ENCODE measurements around the gene ZNF521.

Gene ZNF521

DNA sequence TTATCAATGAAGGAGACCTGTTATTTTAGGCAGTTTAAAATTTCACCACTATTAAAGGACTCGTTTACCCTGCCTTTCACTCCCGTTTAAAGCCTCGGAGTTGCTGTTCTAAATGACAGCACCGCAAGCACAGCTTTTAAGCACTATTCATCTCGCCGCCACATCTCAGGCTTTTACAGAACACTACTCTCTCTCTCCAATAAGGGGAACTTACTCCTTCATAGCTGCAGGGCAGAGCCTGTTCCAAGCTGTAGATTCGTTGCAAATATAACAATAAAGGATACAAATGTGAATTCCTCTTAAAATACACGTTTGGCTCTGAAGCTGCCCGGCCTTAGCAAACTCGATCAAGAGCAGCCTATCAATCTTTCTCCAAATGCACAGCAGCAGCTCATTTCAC is 271.8 kb downstream of the ZNF521 start:
- in situ Hi-C loops (cut with MboI; ENCODE audit: low sequenced_read_pairs) = no loop called here

DNA sequence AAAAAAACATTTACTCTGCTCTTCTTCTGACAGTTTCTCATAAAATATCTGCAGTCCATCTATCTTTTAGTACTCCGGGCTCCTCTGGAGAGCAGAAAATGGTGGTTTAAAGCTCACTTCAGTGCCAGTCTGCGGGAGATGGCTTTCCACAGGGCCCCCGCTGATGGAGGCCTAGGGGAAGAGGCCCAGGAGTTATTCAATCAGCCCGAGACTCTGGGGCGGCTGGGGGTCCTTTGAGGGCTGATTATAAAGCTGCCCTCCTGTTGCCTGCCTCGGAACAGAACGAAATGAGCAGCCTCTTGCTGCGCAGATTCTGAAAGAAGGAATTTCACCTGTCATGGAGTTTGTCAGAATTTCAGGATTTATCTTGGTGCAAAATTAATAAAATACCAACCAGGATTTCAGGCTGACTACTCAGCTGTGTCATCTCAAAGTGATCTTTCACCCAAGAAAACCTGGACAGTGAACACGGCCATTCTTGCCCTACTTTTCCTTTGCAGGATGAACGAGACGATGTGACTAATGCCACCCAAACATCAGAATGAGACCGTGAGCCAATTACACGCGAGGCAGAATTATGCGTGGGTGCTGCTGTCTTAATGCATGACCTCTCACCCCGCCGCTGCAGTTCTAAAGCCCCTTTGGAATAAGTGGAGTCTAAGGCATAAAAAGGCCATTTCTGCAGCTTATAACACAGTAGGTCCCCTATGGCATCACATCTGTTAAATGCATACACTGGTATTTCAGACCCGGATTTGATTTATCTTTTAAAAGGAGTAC is 273.8 kb downstream of the ZNF521 start:
- in situ Hi-C loops (cut with MboI; ENCODE audit: low sequenced_read_pairs) = no loop called here

DNA sequence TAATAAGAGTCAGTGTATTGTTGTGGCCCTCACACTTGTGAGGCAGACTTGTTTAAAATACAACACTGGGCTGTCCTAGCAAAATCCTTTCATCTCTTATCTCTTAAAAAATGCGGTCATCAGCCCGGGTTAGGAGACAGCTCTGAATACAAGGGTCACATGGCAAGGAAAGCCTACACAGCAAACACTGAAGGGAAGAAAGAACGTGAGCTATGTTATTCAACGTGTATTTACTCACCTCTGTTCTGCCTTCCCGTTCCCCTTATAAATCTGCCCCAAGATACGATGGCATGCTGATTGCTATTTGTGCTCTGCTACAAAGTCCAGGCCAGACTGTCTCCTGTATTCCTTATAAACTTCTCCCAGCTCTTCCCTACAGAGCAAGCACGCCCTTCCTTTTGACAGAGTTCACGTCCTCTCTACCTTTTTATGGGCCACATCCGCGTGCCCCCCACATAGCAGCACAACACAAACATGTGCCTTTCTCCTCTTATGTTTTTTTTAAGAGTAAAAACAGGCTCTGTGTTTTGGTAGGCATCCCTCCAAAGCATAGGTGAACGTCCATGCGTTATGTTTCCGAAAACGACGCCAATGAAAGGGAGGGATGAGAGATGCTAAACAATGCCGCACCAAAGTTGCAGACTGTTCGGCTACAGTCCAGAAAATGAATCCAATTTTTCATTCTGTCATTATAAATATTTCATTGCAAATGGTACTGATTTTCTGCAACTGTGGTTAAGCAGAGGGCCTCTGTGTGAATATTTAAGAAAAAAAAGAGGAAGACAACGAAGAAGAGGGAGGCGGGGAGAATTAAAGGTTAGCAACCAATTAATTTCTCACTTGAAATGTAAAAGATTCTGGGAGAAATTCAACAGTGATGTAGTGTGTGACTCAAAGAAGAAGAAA is 274.7 kb downstream of the ZNF521 start:
- in situ Hi-C loops (cut with MboI; ENCODE audit: low sequenced_read_pairs) = no loop called here

DNA sequence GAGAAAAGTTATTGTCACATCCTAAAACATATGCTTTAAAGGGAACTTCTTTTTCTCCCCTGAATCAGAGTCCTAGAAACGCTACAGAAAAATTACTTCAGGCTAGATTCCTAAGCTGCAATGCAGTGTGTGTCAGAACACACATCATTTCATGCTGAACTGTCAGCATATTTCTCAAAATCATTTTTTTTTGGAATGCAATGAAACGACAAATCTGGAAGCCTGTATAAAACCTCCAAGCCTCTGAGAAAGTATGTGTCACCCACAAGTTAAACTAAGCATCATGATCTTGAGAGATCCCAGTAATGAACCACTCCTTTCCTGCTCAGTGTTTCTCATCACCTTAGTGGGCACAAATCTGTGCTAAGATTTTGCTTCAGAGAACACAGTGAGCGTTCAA is 276.2 kb downstream of the ZNF521 start:
- in situ Hi-C loops (cut with MboI; ENCODE audit: low sequenced_read_pairs) = no loop called here

DNA sequence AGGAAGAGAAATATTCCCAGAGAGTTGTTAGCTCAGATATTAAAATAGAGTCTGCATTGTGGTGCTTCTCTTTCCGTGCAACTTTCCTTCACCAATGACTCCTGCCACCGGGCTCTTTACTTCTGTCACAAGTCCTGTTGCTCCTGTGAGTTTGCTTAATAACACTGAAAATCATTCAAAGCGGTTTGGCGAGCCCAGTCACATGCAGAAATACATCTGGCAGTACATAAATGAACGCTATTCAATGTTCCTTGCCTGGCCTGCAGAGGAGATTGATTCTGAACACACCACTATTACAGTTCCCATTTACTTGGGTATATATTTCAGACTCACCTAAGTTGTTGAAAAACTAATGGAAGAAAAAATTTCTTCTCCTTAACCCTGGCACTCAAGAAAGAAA is 276.6 kb downstream of the ZNF521 start:
- in situ Hi-C loops (cut with MboI; ENCODE audit: low sequenced_read_pairs) = no loop called here

DNA sequence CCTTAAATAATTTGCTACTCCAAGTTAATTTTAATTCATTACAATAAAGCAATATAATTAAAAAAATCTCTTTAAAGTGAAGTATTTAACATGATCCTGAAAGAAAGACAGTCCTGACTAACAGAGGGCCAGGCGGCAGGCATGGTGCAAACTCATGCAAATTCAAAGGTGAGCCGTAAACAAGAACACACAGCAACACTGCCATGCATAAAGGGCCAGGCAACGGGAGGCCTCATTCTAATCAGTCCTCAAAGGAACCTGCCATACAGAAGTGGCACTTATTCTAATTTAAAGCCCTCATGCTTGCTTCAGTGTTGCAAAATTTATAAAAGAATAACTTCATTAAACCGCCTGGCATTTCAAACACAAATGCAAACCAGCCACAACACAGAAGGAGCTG is 277.0 kb downstream of the ZNF521 start:
- in situ Hi-C loops (cut with MboI; ENCODE audit: low sequenced_read_pairs) = no loop called here

DNA sequence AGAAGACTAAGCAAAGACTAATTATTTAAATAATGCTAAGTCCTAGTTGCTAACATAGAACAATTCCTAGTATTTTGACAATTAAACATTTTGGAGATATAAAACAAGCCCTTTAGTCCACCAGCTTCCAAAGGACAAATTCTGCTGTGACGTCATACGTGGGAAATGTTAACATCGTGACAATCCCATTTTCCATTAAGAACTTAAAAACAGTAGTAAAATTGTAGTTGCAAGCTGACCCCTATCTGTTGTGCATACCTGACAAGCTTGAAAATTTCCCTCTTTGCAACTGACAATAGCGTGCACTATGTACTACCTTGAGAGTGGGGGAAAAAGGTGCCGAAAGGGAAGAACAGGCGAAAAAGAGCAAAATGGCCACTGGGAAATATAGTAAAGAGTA is 279.8 kb downstream of the ZNF521 start:
- in situ Hi-C loops (cut with MboI; ENCODE audit: low sequenced_read_pairs) = no loop called here

DNA sequence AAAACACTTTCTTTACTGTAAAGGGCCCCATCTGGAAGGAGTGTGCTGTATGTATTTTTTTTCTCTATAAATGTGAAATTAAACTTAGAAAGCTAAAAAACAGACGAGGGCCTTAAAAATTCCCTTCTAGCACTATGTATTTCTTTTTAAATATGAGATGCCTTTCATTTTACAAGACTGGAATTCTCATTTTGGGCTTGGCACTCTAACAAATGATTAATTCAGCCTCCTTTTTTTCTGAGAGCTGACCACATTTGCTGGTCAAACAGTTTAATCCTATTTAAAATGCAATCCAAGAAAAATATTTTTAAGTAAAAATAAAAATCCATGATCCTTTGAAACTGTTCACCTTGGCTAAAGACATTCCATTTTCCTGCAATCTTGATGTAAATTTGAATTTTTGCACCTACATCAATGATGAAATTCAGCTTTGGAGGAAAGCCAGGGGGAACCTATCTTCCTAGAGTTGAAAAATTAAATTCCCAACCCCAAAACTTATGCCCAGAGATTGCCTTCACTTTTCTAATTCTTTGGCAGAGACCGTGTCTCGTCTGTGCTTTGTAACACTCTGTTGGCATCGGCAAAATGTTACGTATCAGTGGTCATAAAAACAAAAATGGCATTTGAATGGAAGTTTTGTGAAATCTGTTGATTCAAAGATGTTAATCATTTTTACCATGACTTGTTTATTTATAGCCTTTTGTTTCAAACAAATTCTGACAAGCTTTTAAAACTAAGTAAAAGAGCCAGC is 284.5 kb downstream of the ZNF521 start:
- in situ Hi-C loops (cut with MboI; ENCODE audit: low sequenced_read_pairs) = no loop called here

DNA sequence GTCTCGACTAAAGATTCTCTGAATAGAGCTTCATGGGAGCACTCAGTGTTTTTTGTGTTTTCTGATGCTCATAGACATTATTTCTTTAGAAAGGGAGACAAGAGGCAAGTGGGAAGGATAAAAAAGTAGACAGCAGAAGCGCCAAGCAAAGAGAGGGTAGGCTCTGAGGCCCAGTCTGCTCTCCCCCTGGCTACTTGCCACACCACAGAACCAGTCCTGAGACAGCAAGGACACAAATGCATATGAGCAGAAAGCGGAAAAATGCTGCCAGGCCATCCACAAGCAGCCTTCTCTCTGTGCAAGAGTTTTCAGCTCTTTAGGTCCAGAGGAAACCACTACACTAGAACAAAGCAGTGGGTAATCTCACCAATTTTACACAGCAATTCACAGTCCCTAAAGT is 285.4 kb downstream of the ZNF521 start:
- in situ Hi-C loops (cut with MboI; ENCODE audit: low sequenced_read_pairs) = no loop called here

DNA sequence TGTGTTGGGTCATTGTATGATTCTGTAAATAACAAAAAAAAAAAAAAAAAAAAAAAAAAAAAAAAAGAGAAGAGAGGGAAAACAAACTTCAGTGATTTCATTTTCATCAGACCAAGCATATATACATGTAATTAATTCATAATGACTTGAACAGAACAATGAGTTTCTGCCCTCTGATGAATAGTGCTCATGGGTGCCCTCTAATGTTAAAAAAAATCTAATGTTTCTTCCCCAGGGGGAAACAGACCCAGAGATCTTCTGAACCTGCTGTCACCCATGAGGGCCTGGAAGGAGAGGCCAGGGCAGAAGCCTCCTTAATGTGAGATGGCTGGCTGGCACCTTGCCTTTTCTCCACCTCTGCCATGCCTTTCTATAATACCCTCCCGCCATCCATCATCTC is 289.2 kb downstream of the ZNF521 start:
- in situ Hi-C loops (cut with MboI; ENCODE audit: low sequenced_read_pairs) = no loop called here

DNA sequence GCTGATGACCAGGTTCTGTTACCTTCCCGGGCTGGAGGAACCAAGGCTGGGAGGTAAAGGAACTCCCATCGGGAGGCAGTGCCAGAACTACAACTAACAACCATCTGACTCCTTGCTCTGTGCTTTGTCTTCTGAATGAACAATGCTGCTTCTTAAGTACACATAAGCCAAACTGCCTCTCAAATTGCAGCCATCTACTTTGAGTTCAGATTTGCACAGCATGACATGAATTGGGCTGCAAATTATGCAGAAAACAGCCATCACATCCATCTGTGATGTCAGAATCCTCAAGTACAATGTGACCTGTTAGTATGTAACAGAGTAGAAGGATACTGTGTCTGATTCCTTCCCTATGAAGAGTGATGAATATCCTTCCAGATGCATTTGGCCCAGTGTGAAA is 290.6 kb downstream of the ZNF521 start:
- in situ Hi-C loops (cut with MboI; ENCODE audit: low sequenced_read_pairs) = no loop called here

DNA sequence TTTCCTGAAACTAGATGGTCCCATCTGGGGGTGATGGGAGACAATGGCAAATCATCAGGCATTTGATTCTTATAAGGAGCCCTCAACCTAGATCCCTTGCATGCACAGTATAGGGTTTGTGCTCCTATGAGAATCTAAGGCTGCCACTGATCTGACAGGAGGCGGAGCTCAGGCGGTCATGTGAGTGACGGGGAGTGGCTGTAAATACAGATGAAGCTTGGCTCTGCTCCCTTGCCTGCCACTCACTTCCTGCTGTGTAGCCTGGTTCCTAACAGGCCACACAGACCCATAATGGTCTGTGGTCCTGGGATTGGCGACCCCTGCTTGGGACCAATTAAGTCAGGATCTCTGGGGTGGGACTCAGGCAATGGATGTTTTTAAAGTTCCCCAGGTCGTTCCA is 293.4 kb downstream of the ZNF521 start:
- in situ Hi-C loops (cut with MboI; ENCODE audit: low sequenced_read_pairs) = no loop called here

DNA sequence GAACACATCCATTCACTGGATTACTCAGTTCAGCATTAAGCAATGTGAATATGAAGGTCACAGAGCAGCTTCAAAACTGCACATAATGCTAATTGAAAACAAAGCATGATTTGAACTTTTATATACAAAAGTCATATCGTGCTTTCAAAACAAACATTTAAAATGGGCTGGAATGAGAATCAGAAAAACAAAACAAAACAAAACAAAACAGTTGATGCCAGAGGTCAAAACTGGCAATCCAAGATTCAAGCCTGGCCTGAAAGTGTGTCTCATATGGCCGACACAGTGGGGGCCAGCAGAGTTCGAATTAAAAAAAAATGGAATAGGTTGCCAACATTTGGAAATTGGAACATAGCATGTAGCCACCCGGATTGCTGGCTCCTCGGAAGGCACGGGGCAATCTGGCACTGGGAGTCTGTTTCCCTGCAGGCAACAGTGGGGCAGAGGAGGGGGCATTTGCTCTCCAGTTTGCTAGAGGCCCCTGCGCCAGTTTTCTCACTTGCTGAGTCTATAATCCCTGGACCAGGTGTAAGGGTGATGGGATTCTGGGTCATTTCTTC is 294.4 kb downstream of the ZNF521 start:
- in situ Hi-C loops (cut with MboI; ENCODE audit: low sequenced_read_pairs) = no loop called here

DNA sequence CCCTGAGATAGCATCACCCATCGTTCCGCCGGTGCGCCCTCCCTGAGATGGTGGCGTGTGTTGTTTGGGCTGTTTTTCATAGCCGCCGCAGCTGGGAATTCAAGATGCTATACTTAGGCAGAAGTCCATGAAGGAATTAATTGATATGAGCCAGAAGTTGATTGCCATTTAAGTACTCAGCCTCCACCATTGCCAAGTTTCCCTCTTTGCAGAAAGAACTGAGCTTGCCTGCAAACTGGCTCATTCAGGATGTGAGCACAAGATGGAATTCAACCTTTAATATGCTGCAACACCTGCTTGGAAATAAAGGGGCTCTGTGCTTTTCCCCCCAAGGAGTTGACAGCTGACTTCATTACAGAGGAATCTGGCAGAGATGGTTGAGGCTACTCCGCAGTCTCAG is 295.5 kb downstream of the ZNF521 start:
- in situ Hi-C loops (cut with MboI; ENCODE audit: low sequenced_read_pairs) = no loop called here

DNA sequence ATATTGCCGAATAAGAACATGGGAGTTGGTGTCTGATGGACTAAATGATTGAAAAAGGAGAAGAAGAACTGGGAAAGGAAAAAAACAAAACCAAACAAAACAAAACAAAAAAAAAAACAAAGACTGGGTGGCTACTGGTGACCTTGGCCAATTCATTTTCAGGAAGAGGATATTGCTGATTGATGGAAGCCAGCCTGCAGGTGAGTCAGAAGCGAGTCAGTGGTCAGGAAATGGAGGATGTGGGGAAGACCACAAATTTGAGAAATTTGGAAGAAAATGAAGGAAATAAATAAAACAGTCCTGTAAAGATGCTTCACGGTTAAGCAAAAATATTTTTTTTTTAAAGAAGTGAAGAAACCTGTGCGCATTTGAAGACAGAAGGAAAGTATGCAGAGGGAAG is 296.9 kb downstream of the ZNF521 start:
- in situ Hi-C loops (cut with MboI; ENCODE audit: low sequenced_read_pairs) = no loop called here

DNA sequence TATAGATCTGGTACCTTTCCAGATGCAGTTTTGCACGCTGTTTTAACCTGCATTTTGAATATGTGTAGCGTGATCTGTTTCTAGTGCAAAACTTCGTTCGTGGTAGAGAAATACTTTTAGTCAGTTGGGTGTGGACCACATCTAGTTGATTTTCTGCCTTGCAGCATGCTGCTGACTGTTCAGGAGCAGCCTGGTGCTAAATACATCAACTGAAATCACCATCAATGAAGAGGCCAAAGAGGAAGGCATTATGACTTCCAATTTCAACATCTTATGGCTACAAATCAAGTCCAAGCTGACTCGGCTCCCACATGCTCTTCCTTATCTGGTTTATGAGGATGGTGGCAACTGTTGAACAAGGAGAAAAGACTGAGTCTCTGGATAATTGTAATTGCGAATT is 298.5 kb downstream of the ZNF521 start:
- in situ Hi-C loops (cut with MboI; ENCODE audit: low sequenced_read_pairs) = no loop called here

DNA sequence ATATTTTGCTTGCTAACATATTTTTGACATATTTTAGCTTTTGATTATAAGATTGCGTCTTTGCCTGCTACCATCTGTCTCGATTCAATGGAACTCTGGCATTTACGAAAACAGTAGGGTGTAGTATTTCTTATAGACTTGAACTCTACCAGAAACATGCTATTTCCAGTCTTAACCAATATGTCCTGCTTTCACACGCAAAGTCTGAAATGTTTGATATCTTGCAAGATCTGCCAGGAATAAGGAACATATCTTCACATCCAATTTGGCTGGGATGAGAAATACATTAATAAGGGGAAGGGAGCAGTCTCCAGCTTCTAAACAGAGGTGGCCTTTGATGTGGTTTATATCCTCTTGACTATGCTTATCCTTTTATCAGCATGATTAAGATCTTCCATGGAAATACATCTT is 299.4 kb downstream of the ZNF521 start:
- in situ Hi-C loops (cut with MboI; ENCODE audit: low sequenced_read_pairs) = no loop called here

DNA sequence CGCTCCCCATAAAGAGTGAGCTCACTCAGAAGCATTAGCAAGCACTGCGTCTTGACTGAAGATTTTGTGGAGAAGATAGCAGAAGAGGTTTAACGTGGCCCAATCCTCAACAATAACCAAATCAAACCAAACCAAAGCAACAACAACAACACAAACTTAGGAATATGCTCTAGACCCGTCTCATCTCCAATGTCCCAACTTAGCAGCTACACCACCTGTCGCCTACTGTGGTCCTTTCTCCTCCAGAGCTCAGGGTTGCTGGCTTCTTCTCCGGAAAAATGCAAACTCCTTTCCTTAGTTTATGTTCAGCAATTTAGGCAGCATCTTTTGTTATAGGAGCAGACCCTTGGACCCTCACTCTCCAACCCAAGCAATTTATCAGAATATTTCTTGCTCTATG is 301.4 kb downstream of the ZNF521 start:
- in situ Hi-C loops (cut with MboI; ENCODE audit: low sequenced_read_pairs) = no loop called here

DNA sequence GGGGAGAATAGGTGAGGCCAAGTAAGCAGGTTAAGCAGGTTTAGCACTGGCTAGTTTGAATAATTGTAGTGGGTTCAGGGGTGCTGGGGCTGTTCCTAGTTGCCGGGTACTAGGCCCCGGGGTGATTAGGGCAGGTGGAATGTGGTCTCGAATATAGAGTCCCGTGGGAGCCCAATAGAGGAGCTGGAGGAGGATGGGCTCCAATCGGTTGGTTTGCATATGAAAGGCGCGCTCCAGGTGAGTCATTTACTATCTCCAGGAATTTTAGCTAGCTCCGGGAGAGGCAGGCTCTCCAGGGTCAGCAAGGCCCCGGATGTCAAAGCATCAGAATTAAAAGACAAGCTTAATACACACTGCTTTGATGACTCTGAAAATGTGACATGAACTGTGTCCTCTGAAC is 304.0 kb downstream of the ZNF521 start:
- in situ Hi-C loops (cut with MboI; ENCODE audit: low sequenced_read_pairs) = no loop called here

DNA sequence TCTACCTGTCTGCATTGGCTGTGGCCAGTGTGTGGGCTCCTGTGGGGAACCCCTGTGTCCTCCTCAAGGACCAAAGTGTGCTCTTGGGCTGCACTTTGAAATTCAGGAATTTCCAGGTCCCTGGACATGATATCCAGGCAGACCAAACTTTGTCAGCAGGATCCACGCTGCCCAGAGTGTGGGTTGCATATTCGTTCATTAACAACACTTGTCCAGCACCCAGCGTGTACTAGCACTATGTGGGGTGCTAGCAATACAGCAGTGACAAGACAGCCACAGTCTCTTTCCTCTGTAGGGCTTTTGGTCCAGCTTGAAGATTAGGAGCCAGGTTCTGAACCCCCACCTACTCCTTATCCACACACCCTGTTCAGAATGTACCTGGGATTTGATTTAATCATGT is 304.5 kb downstream of the ZNF521 start:
- in situ Hi-C loops (cut with MboI; ENCODE audit: low sequenced_read_pairs) = no loop called here

DNA sequence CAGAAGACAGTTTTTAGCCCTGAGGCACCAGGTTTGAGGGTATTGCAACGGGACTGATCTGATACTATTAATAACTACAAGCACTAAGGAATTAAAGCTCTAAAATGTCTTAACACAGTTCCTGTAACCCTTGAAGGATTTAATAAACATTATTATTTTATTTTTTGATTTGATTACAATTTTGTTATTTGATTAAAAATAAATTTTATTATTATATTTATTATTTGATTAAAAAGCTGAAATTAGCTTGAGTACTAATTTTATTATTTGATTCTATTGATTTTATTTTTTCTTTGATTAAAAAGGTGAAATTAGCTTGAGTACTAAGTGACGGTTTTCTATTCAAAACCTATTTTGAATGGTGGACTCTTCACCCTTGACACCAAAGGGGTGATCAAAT is 307.3 kb downstream of the ZNF521 start:
- in situ Hi-C loops (cut with MboI; ENCODE audit: low sequenced_read_pairs) = no loop called here
